ENCODE measurements around the gene MYOF.

GRCh38 chr10:93342366-93342765, 139.8 kb downstream of the MYOF start:
- TF ChIP-seq POLR2AphosphoS5 (IDR thresholded peaks at IDR 0.05; ENCODE audit: low read depth, low read length) = no peak
- no peak for TF ChIP-seq TAF1 (IDR thresholded peaks at IDR 0.05; ENCODE audit: low read depth, low read length)
- TF ChIP-seq POLR2A (IDR thresholded peaks at IDR 0.05; ENCODE audit: low read depth, low read length) = no peak
- no peak for TF ChIP-seq SPI1 (IDR thresholded peaks at IDR 0.05; ENCODE audit: low read depth, low read length)
